H1 (cell line): ENCODE measurements around the gene SORL1-AS1.

Source experiments
- CTCF ChIA-PET: fragments of 300-600 bp; sonication (Branson Sonifier 250); formaldehyde crosslinking; loops from one replicate; lab custom pipeline; 2021; ENCODE audit not compliant: partially characterized antibody; lab: Charles Lee
- POLR2A ChIA-PET: fragments of 300-600 bp; sonication (Branson Sonifier 250); formaldehyde crosslinking; loops from one replicate; lab custom pipeline; 2021; ENCODE audit warnings: inconsistent platforms; ENCODE audit not compliant: partially characterized antibody; lab: Charles Lee
- DNase-seq, 2 experiments: peaks; one replicate each; pipeline versions ENCODE4 v3.0.0 to v3.0.0-alpha.2; 2010 to 2022; ENCODE audit warnings: low spot score in 2 of 2, low read depth in 1 of 2, mixed read lengths in 1 of 2
- FAIRE-seq: peaks from 2 replicates; lab custom pipeline; 2011; peaks lifted over from hg19 to GRCh38; lab: Jason Lieb, UNC
- H2AFZ ChIP-seq: 2 replicates; pipeline ENCODE4 v1.8.1; 2012; ENCODE audit warnings: low read length, inconsistent platforms
- H2AK5ac ChIP-seq: 2 replicates; pipeline ENCODE4 v1.6.1; 2013; ENCODE audit warnings: low read depth, low read length
- H2BK120ac ChIP-seq: replicated peaks from 2 replicates; pipeline ENCODE3; 2013; ENCODE audit warnings: low read depth, low read length, inconsistent platforms
- H2BK12ac ChIP-seq: 2 replicates; pipeline ENCODE4 v1.6.1; 2013; ENCODE audit warnings: low read depth, low read length
- H2BK15ac ChIP-seq: 2 replicates; pipeline ENCODE4 v1.6.1; 2013; ENCODE audit warnings: low read length
- H2BK20ac ChIP-seq: 2 replicates; pipeline ENCODE4 v1.6.1; 2013; ENCODE audit warnings: low read length
- H2BK5ac ChIP-seq: 2 replicates; pipeline ENCODE4 v1.6.1; 2013; ENCODE audit warnings: low read depth, low read length
- H3K14ac ChIP-seq: 2 replicates; pipeline ENCODE4 v1.6.1; 2013; ENCODE audit warnings: inconsistent platforms; ENCODE audit not compliant: insufficient read length
- H3K18ac ChIP-seq: 2 replicates; pipeline ENCODE4 v1.6.1; 2013; ENCODE audit warnings: low read length; ENCODE audit errors: extremely low read depth
- H3K23ac ChIP-seq: 2 replicates; pipeline ENCODE4 v1.6.1; 2013; ENCODE audit warnings: inconsistent platforms; ENCODE audit not compliant: insufficient read length
- H3K23me2 ChIP-seq: 2 replicates; pipeline ENCODE4 v1.6.1; 2013; ENCODE audit warnings: low read depth, low read length
- H3K27ac ChIP-seq: 2 replicates; pipeline ENCODE4 v1.6.1; 2011; ENCODE audit warnings: low read depth, low read length, inconsistent platforms
- H3K27me3 ChIP-seq, 4 experiments: replicated peaks in 1 of 4; 1 replicate in 1 of 4; 2 replicates in 3 of 4; pipeline versions ENCODE4 v1.6.1 to v1.8.1; 2011 to 2013; ENCODE audit warnings: low read length in 3 of 4, mild to moderate bottlenecking in 3 of 4, inconsistent platforms in 2 of 4, mixed read lengths in 2 of 4, moderate library complexity in 1 of 4; ENCODE audit not compliant: control insufficient read depth in 3 of 4, insufficient read depth in 3 of 4; ENCODE audit errors: extremely low read depth in 1 of 4
- H3K36me3 ChIP-seq, 4 experiments: 2 replicates each; pipeline versions ENCODE4 v1.6.1 to v1.8.1; 2011 to 2013; ENCODE audit warnings: mild to moderate bottlenecking in 4 of 4, low read length in 3 of 4, moderate library complexity in 2 of 4, control low read depth in 1 of 4, inconsistent platforms in 1 of 4; ENCODE audit not compliant: insufficient read depth in 4 of 4, control insufficient read depth in 2 of 4
- H3K4ac ChIP-seq: replicated peaks from 2 replicates; pipeline ENCODE3; 2013; ENCODE audit warnings: low read length, low read depth, mixed read lengths, inconsistent platforms; ENCODE audit not compliant: insufficient read length
- H3K4me1 ChIP-seq, 4 experiments: replicated peaks in 1 of 4; 1 replicate in 1 of 4; 2 replicates in 3 of 4; pipeline versions ENCODE4 v1.6.1 to v1.8.1; 2011 to 2013; ENCODE audit warnings: low read length in 3 of 4, inconsistent platforms in 2 of 4, mixed read lengths in 1 of 4; ENCODE audit not compliant: insufficient read depth in 4 of 4, control insufficient read depth in 3 of 4
- H3K4me2 ChIP-seq, 2 experiments: 2 replicates each; pipeline versions ENCODE4 v1.6.1 to v1.8.1; 2011 to 2013; ENCODE audit warnings: low read depth in 2 of 2, low read length in 2 of 2, control low read depth in 1 of 2, inconsistent platforms in 1 of 2, mild to moderate bottlenecking in 1 of 2; ENCODE audit not compliant: insufficient read depth in 1 of 2
- H3K4me3 ChIP-seq, 4 experiments: fragments of 200-600, 300-600 bp in 1 of 4; sonication (generic), shearing (Covaris generic), sonication (Bioruptor Twin) in 1 of 4; 2 replicates each; pipeline versions ENCODE4 v1.5.1 to v1.8.1; 2011 to 2016; ENCODE audit warnings: low read length in 4 of 4, low read depth in 3 of 4, control low read depth in 2 of 4, inconsistent platforms in 2 of 4, mild to moderate bottlenecking in 2 of 4, mixed read lengths in 1 of 4, moderate library complexity in 1 of 4; ENCODE audit not compliant: insufficient read depth in 2 of 4; ENCODE audit errors: extremely low read depth in 1 of 4
- H3K56ac ChIP-seq: replicated peaks from 2 replicates; pipeline ENCODE3; 2013; ENCODE audit warnings: low read depth, mild to moderate bottlenecking, mixed read lengths, low read length, inconsistent platforms; ENCODE audit not compliant: insufficient read length
- H3K79me1 ChIP-seq: 2 replicates; pipeline ENCODE4 v1.6.1; 2013; ENCODE audit warnings: low read depth, low read length, control low read depth
- H3K79me2 ChIP-seq, 2 experiments: 2 replicates each; pipeline versions ENCODE4 v1.6.1 to v1.8.1; 2012 to 2013; ENCODE audit warnings: low read length in 2 of 2, mild to moderate bottlenecking in 2 of 2, inconsistent platforms in 1 of 2; ENCODE audit not compliant: insufficient read depth in 2 of 2, control insufficient read depth in 1 of 2
- H3K9ac ChIP-seq, 4 experiments: replicated peaks in 1 of 4; 1 replicate in 1 of 4; 2 replicates in 3 of 4; pipeline versions ENCODE4 v1.6.1 to v1.8.1; 2011 to 2013; ENCODE audit warnings: low read depth in 3 of 4, low read length in 3 of 4, control low read depth in 2 of 4, mild to moderate bottlenecking in 2 of 4, moderate library complexity in 2 of 4, inconsistent platforms in 1 of 4; ENCODE audit errors: extremely low read depth in 1 of 4
- H3K9me3 ChIP-seq, 2 experiments: 2 replicates each; pipeline versions ENCODE4 v1.6.1 to v1.8.1; 2012 to 2013; ENCODE audit warnings: mild to moderate bottlenecking in 2 of 2, moderate library complexity in 2 of 2, control low read depth in 1 of 2, inconsistent platforms in 1 of 2, low read depth in 1 of 2, low read length in 1 of 2, mixed read lengths in 1 of 2; ENCODE audit not compliant: insufficient read depth in 2 of 2
- H4K20me1 ChIP-seq, 2 experiments: replicated peaks in 1 of 2; 2 replicates each; pipeline versions ENCODE3 to v1.8.1; 2011 to 2013; ENCODE audit warnings: inconsistent platforms in 2 of 2, low read length in 2 of 2, mild to moderate bottlenecking in 1 of 2; ENCODE audit not compliant: insufficient read depth in 2 of 2, control insufficient read depth in 1 of 2
- H4K5ac ChIP-seq: 2 replicates; pipeline ENCODE4 v1.6.1; 2013; ENCODE audit warnings: low read length, low read depth, mixed read lengths, inconsistent platforms; ENCODE audit not compliant: insufficient read length
- H4K8ac ChIP-seq: 2 replicates; pipeline ENCODE4 v1.8.0; 2013; ENCODE audit warnings: mild to moderate bottlenecking, moderate library complexity, low read length, inconsistent platforms; ENCODE audit not compliant: insufficient read depth; ENCODE audit errors: extremely low read depth
- H4K91ac ChIP-seq: replicated peaks from 2 replicates; pipeline ENCODE3; 2013; ENCODE audit warnings: low read length, mixed read lengths, inconsistent platforms; ENCODE audit not compliant: insufficient read length
- CBX5 ChIP-seq: fragments of 300-800, 300-1000 bp; sonication (generic); IDR thresholded peaks from 2 replicates; pipeline ENCODE4 v1.7.1; 2016; ENCODE audit warnings: antibody characterized with exemption, low read length, low read depth
- PHF8 ChIP-seq: fragments of 200-600 bp; sonication (generic); conservative IDR thresholded peaks from 2 replicates; pipeline ENCODE4 v1.7.1; 2012; ENCODE audit warnings: low read depth, mild to moderate bottlenecking, inconsistent platforms, low read length, moderate library complexity
- SIRT6 ChIP-seq: IDR thresholded peaks from one replicate; pipeline ENCODE4 v1.7.1; 2012; ENCODE audit warnings: low read length, inconsistent platforms
- USF2 ChIP-seq: IDR thresholded peaks from 2 replicates; pipeline ENCODE4 v1.6.1; 2011; ENCODE audit warnings: low read length, improper control_type of control experiment
- whole genome bisulfite sequencing, 2 experiments: shearing (Covaris generic) in 1 of 2; methylation state at CpG; one replicate each; pipeline versions ENCODE4 v1.1.6 to v1.1.7; 2013 to 2015; ENCODE audit warnings: low lambda C conversion rate in 2 of 2, mixed read lengths in 2 of 2, inconsistent platforms in 1 of 2, low coverage in 1 of 2, missing lambda C conversion rate in 1 of 2; ENCODE audit not compliant: insufficient replicate concordance in 2 of 2, insufficient coverage in 1 of 2, insufficient read length in 1 of 2; ENCODE audit errors: extremely low coverage in 1 of 2, missing lambda C conversion rate in 1 of 2; 5-methylcytosine and 5-hydroxymethylcytosine counted together

The SORL1-AS1 gene

GRCh38 chr11:121422675-121423074 lies 30.1 kb downstream of the SORL1-AS1 start:
- Histone ChIP-seq H3K23ac (no peak overlapping the region), H2BK15ac (no peak overlapping the region), H2AK5ac (no peak overlapping the region), H3K27ac (no peak overlapping the region), H3K23me2 (peaks cover 2% of the 10 kb centered on the region), H3K14ac (no peak overlapping the region), H3K79me1 (no peaks in the 10 kb centered on the region), H3K56ac (no peak overlapping the region), H4K91ac (no peak overlapping the region), H4K20me1 (no peaks in the 10 kb centered on the region), H3K4ac (no peak overlapping the region), H3K79me2 (no peaks in the 10 kb centered on the region), H4K8ac (no peak overlapping the region), H3K9me3 (no peaks in the 10 kb centered on the region; a peak in 1 of 4 replicates), H2BK120ac (no peak overlapping the region), H3K9ac (no peak overlapping the region), H2AFZ (no peak overlapping the region), H2BK5ac (no peak overlapping the region), H3K27me3 (peaks cover 0 to 12% (median under 1%) of the 10 kb centered on the region in 4 experiments; a peak in 5 of 7 replicates), H4K5ac (no peak overlapping the region), H3K4me2 (no peak overlapping the region), H3K4me3 (no peak overlapping the region), H2BK20ac (no peak overlapping the region), H2BK12ac (no peak overlapping the region), H3K4me1 (peaks cover 0 to 6% (median 1%) of the 10 kb centered on the region in 4 experiments; a peak in 3 of 7 replicates), H3K18ac (no peak overlapping the region), H3K36me3 (no peaks in the 10 kb centered on the region)
- ChIA-PET POLR2A (no interaction called here), CTCF (no interaction called here)
- no peak for DNase-seq
- no peak for TF ChIP-seq CBX5
- no peak for TF ChIP-seq USF2
- TF ChIP-seq PHF8 = no peak
- no peak for TF ChIP-seq SIRT6
- FAIRE-seq = no peak
- WGBS, 2 experiments = 84% methylated on average over 4 of the region's 4 CpGs; no CpG with 5 or more reads in 1 of the 2 experiments
